HepG2 (cell line): Measurements from ENCODE around the gene ZNF511. TPM values are rescaled to one million over a fixed set of nuclear protein-coding genes. Genes with fewer than 3 reads are reported as not detected.
A peak's percentile ranks its signal among the peaks of the same experiment; 100 is the strongest.

Experiments used
- BRD4 ChIP-seq: sonication (generic); formaldehyde crosslinking; IDR thresholded peaks from 2 replicates; pipeline ENCODE4 v1.4.0; 2020; ENCODE audit warnings: missing genetic modification reagents
- FOXA3 ChIP-seq: IDR thresholded peaks from 2 replicates; pipeline ENCODE4 v1.6.1; 2016; ENCODE audit warnings: missing genetic modification reagents, missing compliant biosample characterization
- KLF6 ChIP-seq: IDR thresholded peaks from 2 replicates; pipeline ENCODE4 v1.8.0; 2016; ENCODE audit warnings: missing biosample characterization, missing genetic modification reagents
- KMT2A ChIP-seq: sonication (generic); formaldehyde crosslinking; IDR thresholded peaks from 2 replicates; pipeline ENCODE4 v1.4.0; 2020; ENCODE audit warnings: missing genetic modification reagents
- PAWR ChIP-seq: sonication (generic); formaldehyde crosslinking; IDR thresholded peaks from 2 replicates; pipeline ENCODE4 v1.4.0; 2020; ENCODE audit warnings: missing genetic modification reagents, mild to moderate bottlenecking, borderline replicate concordance
- PAX8 ChIP-seq: sonication (generic); formaldehyde crosslinking; IDR thresholded peaks from 2 replicates; pipeline ENCODE4 v1.8.0; 2022; ENCODE audit warnings: mild to moderate bottlenecking, missing genetic modification reagents, borderline replicate concordance
- PHF5A ChIP-seq: IDR thresholded peaks from one replicate; pipeline ENCODE4 v1.6.1; 2018; ENCODE audit warnings: low read depth, missing genetic modification reagents; ENCODE audit not compliant: unreplicated experiment
- SOX6 ChIP-seq, 2 experiments: fragments of 450-650 bp in 1 of 2; sonication (generic) in 1 of 2; formaldehyde crosslinking in 1 of 2; IDR thresholded peaks; 2 replicates each; pipeline versions ENCODE4 v1.4.0 to v1.6.1; 2017 to 2020; ENCODE audit warnings: antibody characterized with exemption in 1 of 2, mild to moderate bottlenecking in 1 of 2, missing genetic modification reagents in 1 of 2
- TRIM24 ChIP-seq: sonication (generic); formaldehyde crosslinking; IDR thresholded peaks from 2 replicates; pipeline ENCODE4 v1.8.0; 2022; ENCODE audit warnings: mild to moderate bottlenecking, missing genetic modification reagents
- ZNF205 ChIP-seq: IDR thresholded peaks from 2 replicates; pipeline ENCODE4 v1.6.1; 2018; ENCODE audit warnings: missing biosample characterization, missing genetic modification reagents
- ZNF292 ChIP-seq: sonication (generic); formaldehyde crosslinking; IDR thresholded peaks from 2 replicates; pipeline ENCODE4 v1.8.1; 2022; ENCODE audit warnings: mild to moderate bottlenecking, low read depth, missing genetic modification reagents, borderline replicate concordance
- ZNF563 ChIP-seq: sonication (generic); formaldehyde crosslinking; IDR thresholded peaks from 2 replicates; pipeline ENCODE4 v1.8.0; 2022; ENCODE audit warnings: mild to moderate bottlenecking, moderate library complexity, missing genetic modification reagents
- ZSCAN22 ChIP-seq: sonication (generic); formaldehyde crosslinking; IDR thresholded peaks from 2 replicates; pipeline ENCODE4 v1.4.0; 2020; ENCODE audit warnings: mild to moderate bottlenecking, missing genetic modification reagents
- polyA plus RNA-seq, 8 experiments: library from polyadenylated mRNA; depleted of rRNA in 3 of 8; stranded (reverse) in 7 of 8; unstranded in 1 of 8; fragments of >200 nt; fragmentation: Illumina TruSeq in 4 of 8; extraction: Trizol in 4 of 8; gene quantifications; 2 replicates each; pipeline versions ENCODE4 v1.2.1 to v1.2.3, GENCODE V29; 2011 to 2016; ENCODE audit warnings: low read depth in 4 of 8, missing spikeins in 1 of 8, mixed read lengths in 1 of 8; ENCODE audit not compliant: insufficient read depth in 1 of 8
- total RNA-seq, 5 experiments: library from RNA; depleted of rRNA; stranded (reverse); fragments of >200 nt; fragmentation: Illumina TruSeq; extraction: Trizol; gene quantifications; 2 replicates each; pipeline ENCODE4 v1.2.3, GENCODE V29; 2016; ENCODE audit warnings: low read depth in 1 of 5
- TF ChIP-seq, protein P1 (sequence below): sonication (generic); formaldehyde crosslinking; IDR thresholded peaks from 2 replicates; pipeline ENCODE4 v1.8.1; 2023; ENCODE audit warnings: mild to moderate bottlenecking, missing genetic modification reagents
- TF ChIP-seq, protein P2 (sequence below): sonication (generic); formaldehyde crosslinking; IDR thresholded peaks from 2 replicates; pipeline ENCODE4 v1.4.0; 2020; ENCODE audit warnings: missing genetic modification reagents
- TF ChIP-seq, protein P3 (sequence below): sonication (generic); formaldehyde crosslinking; IDR thresholded peaks from 2 replicates; pipeline ENCODE4 v1.5.1; 2020; ENCODE audit warnings: missing genetic modification reagents, mild to moderate bottlenecking, borderline replicate concordance
- TF ChIP-seq, protein P4 (sequence below): IDR thresholded peaks from 2 replicates; pipeline ENCODE4 v1.6.1; 2016; ENCODE audit warnings: low read depth, borderline replicate concordance
- TF ChIP-seq, protein P5 (sequence below), 2 experiments: sonication (generic) in 1 of 2; formaldehyde crosslinking in 1 of 2; IDR thresholded peaks; 2 replicates each; pipeline versions ENCODE4 v1.4.0 to v1.6.1; 2018 to 2020; ENCODE audit warnings: missing genetic modification reagents in 2 of 2, borderline replicate concordance in 1 of 2, low read depth in 1 of 2, mild to moderate bottlenecking in 1 of 2, missing biosample characterization in 1 of 2
- TF ChIP-seq, protein P6 (sequence below): sonication (generic); formaldehyde crosslinking; IDR thresholded peaks from 2 replicates; pipeline ENCODE4 v1.8.1; 2023; ENCODE audit warnings: missing genetic modification reagents, inconsistent platforms, borderline replicate concordance
- TF ChIP-seq, protein P7 (sequence below): sonication (generic); formaldehyde crosslinking; IDR thresholded peaks from 2 replicates; pipeline ENCODE4 v1.5.1; 2020; ENCODE audit warnings: missing genetic modification reagents, mild to moderate bottlenecking, borderline replicate concordance

Gene ZNF511
- total and polyA plus RNA-seq, 2 of the 13 experiments (the other 11 are each of a cell fraction or from before 2014, with no cell fraction given), result 35.6 to 66.4 TPM

DNA sequence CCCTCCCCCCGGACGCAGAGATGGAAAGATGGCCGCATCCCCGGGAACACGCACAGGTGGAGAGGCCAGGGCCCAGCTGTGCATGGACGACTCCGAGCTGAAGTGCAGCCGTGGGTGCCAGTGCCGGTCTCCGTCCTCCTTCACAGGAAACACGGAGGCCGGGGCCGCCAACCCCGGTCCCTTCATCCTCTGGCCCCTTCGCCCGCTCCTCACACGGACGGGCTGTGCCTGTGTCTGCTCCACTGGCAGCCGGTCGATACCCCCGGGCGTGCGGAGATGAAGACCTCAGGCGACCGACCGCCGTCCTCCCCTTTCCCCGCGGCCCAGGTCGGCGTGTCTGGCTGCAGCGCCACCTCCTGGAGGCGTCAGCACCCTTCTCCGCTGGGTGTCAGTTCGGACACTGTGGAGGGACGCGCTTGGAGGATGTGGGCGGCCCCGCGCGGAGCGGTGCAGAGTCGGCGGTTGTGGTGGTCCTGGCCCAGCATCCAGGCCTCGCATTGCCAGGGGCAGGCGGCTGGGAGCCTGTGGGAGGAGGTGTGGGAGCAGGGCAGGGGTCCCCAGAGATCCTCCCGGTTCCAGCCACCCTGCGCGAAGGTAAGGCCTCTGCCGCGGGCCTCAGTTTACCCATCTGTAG, 9.9 kb downstream of the ZNF511 start (continued):
- TF ChIP-seq, protein P1, sequence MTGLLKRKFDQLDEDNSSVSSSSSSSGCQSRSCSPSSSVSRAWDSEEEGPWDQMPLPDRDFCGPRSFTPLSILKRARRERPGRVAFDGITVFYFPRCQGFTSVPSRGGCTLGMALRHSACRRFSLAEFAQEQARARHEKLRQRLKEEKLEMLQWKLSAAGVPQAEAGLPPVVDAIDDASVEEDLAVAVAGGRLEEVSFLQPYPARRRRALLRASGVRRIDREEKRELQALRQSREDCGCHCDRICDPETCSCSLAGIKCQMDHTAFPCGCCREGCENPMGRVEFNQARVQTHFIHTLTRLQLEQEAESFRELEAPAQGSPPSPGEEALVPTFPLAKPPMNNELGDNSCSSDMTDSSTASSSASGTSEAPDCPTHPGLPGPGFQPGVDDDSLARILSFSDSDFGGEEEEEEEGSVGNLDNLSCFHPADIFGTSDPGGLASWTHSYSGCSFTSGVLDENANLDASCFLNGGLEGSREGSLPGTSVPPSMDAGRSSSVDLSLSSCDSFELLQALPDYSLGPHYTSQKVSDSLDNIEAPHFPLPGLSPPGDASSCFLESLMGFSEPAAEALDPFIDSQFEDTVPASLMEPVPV (CRISPR knock-in tag), result no peak
- TF ChIP-seq, protein P2, sequence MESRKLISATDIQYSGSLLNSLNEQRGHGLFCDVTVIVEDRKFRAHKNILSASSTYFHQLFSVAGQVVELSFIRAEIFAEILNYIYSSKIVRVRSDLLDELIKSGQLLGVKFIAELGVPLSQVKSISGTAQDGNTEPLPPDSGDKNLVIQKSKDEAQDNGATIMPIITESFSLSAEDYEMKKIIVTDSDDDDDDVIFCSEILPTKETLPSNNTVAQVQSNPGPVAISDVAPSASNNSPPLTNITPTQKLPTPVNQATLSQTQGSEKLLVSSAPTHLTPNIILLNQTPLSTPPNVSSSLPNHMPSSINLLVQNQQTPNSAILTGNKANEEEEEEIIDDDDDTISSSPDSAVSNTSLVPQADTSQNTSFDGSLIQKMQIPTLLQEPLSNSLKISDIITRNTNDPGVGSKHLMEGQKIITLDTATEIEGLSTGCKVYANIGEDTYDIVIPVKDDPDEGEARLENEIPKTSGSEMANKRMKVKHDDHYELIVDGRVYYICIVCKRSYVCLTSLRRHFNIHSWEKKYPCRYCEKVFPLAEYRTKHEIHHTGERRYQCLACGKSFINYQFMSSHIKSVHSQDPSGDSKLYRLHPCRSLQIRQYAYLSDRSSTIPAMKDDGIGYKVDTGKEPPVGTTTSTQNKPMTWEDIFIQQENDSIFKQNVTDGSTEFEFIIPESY (CRISPR knock-in tag), result peak; percentile 65; the same call in 1 of the 2 replicates
- TF ChIP-seq ZNF563 (peak; percentile 48; the same call in 1 of the 2 replicates), PAWR (CRISPR knock-in tag) (no peak), ZNF205 (no peak), KLF6 (no peak), ZSCAN22 (CRISPR knock-in tag) (no peak), TRIM24 (no peak), PAX8 (CRISPR knock-in tag) (no peak), FOXA3 (CRISPR knock-in tag) (peak; percentile 25; the same call in 1 of the 2 replicates), BRD4 (no peak), ZNF292 (CRISPR knock-in tag) (peak; percentile 52; the same call in 1 of the 2 replicates), PHF5A (CRISPR knock-in tag) (no peak), SOX6 (IDR thresholded peaks at IDR 0.05) (no peak), SOX6 (CRISPR knock-in tag; IDR thresholded peaks at IDR 0.05) (peak; percentile 28; the same call in 1 of the 2 replicates), KMT2A (no peak)
- TF ChIP-seq, protein P3, sequence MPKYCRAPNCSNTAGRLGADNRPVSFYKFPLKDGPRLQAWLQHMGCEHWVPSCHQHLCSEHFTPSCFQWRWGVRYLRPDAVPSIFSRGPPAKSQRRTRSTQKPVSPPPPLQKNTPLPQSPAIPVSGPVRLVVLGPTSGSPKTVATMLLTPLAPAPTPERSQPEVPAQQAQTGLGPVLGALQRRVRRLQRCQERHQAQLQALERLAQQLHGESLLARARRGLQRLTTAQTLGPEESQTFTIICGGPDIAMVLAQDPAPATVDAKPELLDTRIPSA, result no peak
- TF ChIP-seq, protein P4, sequence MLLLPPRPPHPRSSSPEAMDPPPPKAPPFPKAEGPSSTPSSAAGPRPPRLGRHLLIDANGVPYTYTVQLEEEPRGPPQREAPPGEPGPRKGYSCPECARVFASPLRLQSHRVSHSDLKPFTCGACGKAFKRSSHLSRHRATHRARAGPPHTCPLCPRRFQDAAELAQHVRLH, result 0 out of 2 replicates have a peak, but pooled peaks have one; percentile 31
- TF ChIP-seq, protein P5, sequence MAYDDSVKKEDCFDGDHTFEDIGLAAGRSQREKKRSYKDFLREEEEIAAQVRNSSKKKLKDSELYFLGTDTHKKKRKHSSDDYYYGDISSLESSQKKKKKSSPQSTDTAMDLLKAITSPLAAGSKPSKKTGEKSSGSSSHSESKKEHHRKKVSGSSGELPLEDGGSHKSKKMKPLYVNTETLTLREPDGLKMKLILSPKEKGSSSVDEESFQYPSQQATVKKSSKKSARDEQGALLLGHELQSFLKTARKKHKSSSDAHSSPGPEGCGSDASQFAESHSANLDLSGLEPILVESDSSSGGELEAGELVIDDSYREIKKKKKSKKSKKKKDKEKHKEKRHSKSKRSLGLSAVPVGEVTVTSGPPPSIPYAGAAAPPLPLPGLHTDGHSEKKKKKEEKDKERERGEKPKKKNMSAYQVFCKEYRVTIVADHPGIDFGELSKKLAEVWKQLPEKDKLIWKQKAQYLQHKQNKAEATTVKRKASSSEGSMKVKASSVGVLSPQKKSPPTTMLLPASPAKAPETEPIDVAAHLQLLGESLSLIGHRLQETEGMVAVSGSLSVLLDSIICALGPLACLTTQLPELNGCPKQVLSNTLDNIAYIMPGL (CRISPR knock-in tag; IDR thresholded peaks at IDR 0.05; ENCODE audit: borderline replicate concordance in 1 of 2, low read depth in 1 of 2), result peak; percentile 92 to 94
- TF ChIP-seq, protein P6, sequence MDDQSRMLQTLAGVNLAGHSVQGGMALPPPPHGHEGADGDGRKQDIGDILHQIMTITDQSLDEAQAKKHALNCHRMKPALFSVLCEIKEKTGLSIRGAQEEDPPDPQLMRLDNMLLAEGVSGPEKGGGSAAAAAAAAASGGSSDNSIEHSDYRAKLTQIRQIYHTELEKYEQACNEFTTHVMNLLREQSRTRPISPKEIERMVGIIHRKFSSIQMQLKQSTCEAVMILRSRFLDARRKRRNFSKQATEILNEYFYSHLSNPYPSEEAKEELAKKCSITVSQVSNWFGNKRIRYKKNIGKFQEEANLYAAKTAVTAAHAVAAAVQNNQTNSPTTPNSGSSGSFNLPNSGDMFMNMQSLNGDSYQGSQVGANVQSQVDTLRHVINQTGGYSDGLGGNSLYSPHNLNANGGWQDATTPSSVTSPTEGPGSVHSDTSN (CRISPR knock-in tag), result no peak
- TF ChIP-seq, protein P7, sequence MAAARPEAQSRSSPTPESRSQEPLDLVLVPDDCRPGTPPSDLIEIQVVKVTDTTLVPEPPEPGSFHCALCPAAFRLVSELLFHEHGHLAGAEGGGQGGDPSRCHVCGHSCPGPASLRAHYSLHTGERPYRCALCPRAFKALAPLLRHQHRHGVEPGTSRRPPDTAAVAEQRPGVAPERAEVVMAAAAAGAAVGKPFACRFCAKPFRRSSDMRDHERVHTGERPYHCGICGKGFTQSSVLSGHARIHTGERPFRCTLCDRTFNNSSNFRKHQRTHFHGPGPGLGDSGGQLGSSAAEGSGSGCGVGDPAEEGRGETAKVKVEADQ (CRISPR knock-in tag), result no peak
